ENCODE data around the gene HEYL.

- no peak for TF ChIP-seq POLR2AphosphoS5 (IDR thresholded peaks at IDR 0.05; ENCODE audit: low read depth, low read length)
- no peak for TF ChIP-seq POLR2A (IDR thresholded peaks at IDR 0.05; ENCODE audit: low read depth, low read length)
Measured at GRCh38 chr1:39668111-39668510, 28.7 kb upstream of the HEYL start.
